HCT116 (cell line): ENCODE data around the gene MAN1A1. TPM values are rescaled to one million over a fixed set of nuclear protein-coding genes. Genes with fewer than 3 reads are reported as not detected.

Experiments used
- ATAC-seq: fragments of 200-7000 bp; cut with Tn5 transposase; 2 replicates; pipeline ENCODE4 v1.9.1; 2020; ENCODE audit warnings: mild to moderate bottlenecking, moderate library complexity
- BruUV-seq: library from RNA; stranded (reverse); fragments of 400-500 nt; replicated peaks from 2 replicates; lab custom pipeline; 2021; lab: Mats Ljungman, UMichigan
- CTCF ChIA-PET: fragments of 300-600 bp; sonication (Branson Sonifier 250); formaldehyde crosslinking; loops from one replicate; lab custom pipeline; 2021; ENCODE audit warnings: antibody characterized with exemption; lab: Charles Lee
- POLR2A ChIA-PET: fragments of 300-600, 350-600 bp; sonication (Branson Sonifier 250); formaldehyde crosslinking; loops from one replicate; lab custom pipeline; 2021; ENCODE audit warnings: antibody characterized with exemption; lab: Charles Lee
- RAD21 ChIA-PET, 2 experiments: fragments of 300-600 bp; sonication (Branson Sonifier 250); formaldehyde crosslinking; loops; one replicate each; lab custom pipeline; 2023; ENCODE audit warnings: low total read pairs in 2 of 2; ENCODE audit not compliant: uncharacterized antibody in 2 of 2, unreplicated experiment in 2 of 2, low non-redundant PET in 1 of 2; lab: Charles Lee
- DNase-seq: peaks from one replicate; pipeline ENCODE4 v3.0.0-alpha.2; 2010; ENCODE audit warnings: low read depth, low spot score
- H2AFZ ChIP-seq: fragments of 200-600 bp; shearing (Covaris generic), sonication (generic); 2 replicates; pipeline ENCODE4 v1.6.1; 2017; ENCODE audit warnings: low read depth, mixed run types, mixed read lengths, antibody characterized with exemption, low read length; ENCODE audit not compliant: poor library complexity, severe bottlenecking
- H3K27ac ChIP-seq: 2 replicates; pipeline ENCODE4 v1.5.1; 2012; ENCODE audit warnings: low read depth, low read length
- H3K27me3 ChIP-seq: fragments of 200-600 bp; sonication (generic); 2 replicates; pipeline ENCODE4 v1.6.1; 2016; ENCODE audit warnings: mixed run types, low read length, mixed read lengths; ENCODE audit not compliant: insufficient read depth
- H3K36me3 ChIP-seq, 2 experiments: fragments of 200-500 bp in 1 of 2; fragments of 200-600 bp in 1 of 2; sonication (Bioruptor generic) in 1 of 2; sonication (generic) in 1 of 2; 2 replicates each; pipeline versions ENCODE4 v1.5.1 to v1.6.1; 2014 to 2016; ENCODE audit warnings: low read length in 2 of 2, inconsistent platforms in 1 of 2, mixed read lengths in 1 of 2, mixed run types in 1 of 2; ENCODE audit not compliant: insufficient read depth in 2 of 2, control insufficient read depth in 1 of 2
- H3K4me1 ChIP-seq, 2 experiments: fragments of 200-600 bp in 1 of 2; sonication (generic) in 1 of 2; 2 replicates each; pipeline versions ENCODE4 v1.5.1 to v1.6.1; 2012 to 2017; ENCODE audit warnings: low read length in 2 of 2, inconsistent platforms in 1 of 2, mild to moderate bottlenecking in 1 of 2, mixed read lengths in 1 of 2, mixed run types in 1 of 2, moderate library complexity in 1 of 2; ENCODE audit not compliant: insufficient read depth in 2 of 2, control insufficient read depth in 1 of 2
- H3K4me2 ChIP-seq: fragments of 200-600 bp; sonication (generic); 2 replicates; pipeline ENCODE4 v1.6.1; 2017; ENCODE audit warnings: mixed run types, low read length, mixed read lengths
- H3K4me3 ChIP-seq, 2 experiments: fragments of 200-600 bp in 1 of 2; sonication (generic) in 1 of 2; replicated peaks in 1 of 2; 2 replicates each; pipeline ENCODE4 v1.5.1; 2011 to 2016; ENCODE audit warnings: low read length in 2 of 2, control low read depth in 1 of 2, low read depth in 1 of 2, mild to moderate bottlenecking in 1 of 2, mixed read lengths in 1 of 2, mixed run types in 1 of 2
- H3K79me2 ChIP-seq: fragments of 200-600 bp; sonication (generic); 2 replicates; pipeline ENCODE4 v1.6.1; 2017; ENCODE audit warnings: mild to moderate bottlenecking, mixed run types, low read length, moderate library complexity, mixed read lengths; ENCODE audit not compliant: insufficient read depth
- H3K9ac ChIP-seq: fragments of 200-600 bp; sonication (generic); 2 replicates; pipeline ENCODE4 v1.6.1; 2016; ENCODE audit warnings: low read length, mixed read lengths
- H3K9me2 ChIP-seq: fragments of 200-600 bp; sonication (generic), shearing (Covaris generic); 2 replicates; pipeline ENCODE4 v1.6.1; 2017; ENCODE audit warnings: mixed run types, mild to moderate bottlenecking, moderate library complexity; ENCODE audit not compliant: insufficient read depth
- H3K9me3 ChIP-seq, 2 experiments: fragments of 200-500 bp in 1 of 2; fragments of 200-600 bp in 1 of 2; sonication (Bioruptor generic) in 1 of 2; sonication (generic) in 1 of 2; 2 replicates each; pipeline ENCODE4 v1.6.1; 2014 to 2017; ENCODE audit warnings: low read length in 2 of 2, mixed read lengths in 2 of 2, inconsistent platforms in 1 of 2, low read depth in 1 of 2, mild to moderate bottlenecking in 1 of 2, mixed run types in 1 of 2, moderate library complexity in 1 of 2; ENCODE audit not compliant: control insufficient read depth in 1 of 2, insufficient read depth in 1 of 2
- H4K20me1 ChIP-seq: fragments of 200-600 bp; sonication (generic), shearing (Covaris generic); 2 replicates; pipeline ENCODE4 v1.6.1; 2017; ENCODE audit warnings: mixed run types, mild to moderate bottlenecking, moderate library complexity; ENCODE audit not compliant: insufficient read depth
- CEBPB ChIP-seq: IDR thresholded peaks from 2 replicates; pipeline ENCODE4 v1.6.1; 2012; ENCODE audit warnings: low read depth
- EGR1 ChIP-seq: IDR thresholded peaks from 2 replicates; pipeline ENCODE4 v1.6.1; 2012; ENCODE audit warnings: low read depth
- EZH2 ChIP-seq: fragments of 200-600 bp; sonication (generic); IDR thresholded peaks from 2 replicates; pipeline ENCODE4 v1.6.1; 2017; ENCODE audit warnings: antibody characterized with exemption, mixed run types
- EZH2phosphoT487 ChIP-seq: fragments of 200-600 bp; IDR thresholded peaks from 2 replicates; pipeline ENCODE4 v1.6.1; 2018; ENCODE audit warnings: antibody characterized with exemption, borderline replicate concordance
- FOSL1 ChIP-seq: IDR thresholded peaks from 2 replicates; pipeline ENCODE4 v1.6.1; 2012; ENCODE audit warnings: low read depth
- JUND ChIP-seq: IDR thresholded peaks from 2 replicates; pipeline ENCODE4 v1.6.1; 2012
- intact Hi-C: fragments of 100-400 bp; cut with micrococcal nuclease; formaldehyde crosslinking; loops from 2 replicates; pipeline ENCODE4 v1.10.0; 2022
- total RNA-seq: library from RNA; stranded (reverse); gene quantifications from one replicate; pipeline ENCODE4 v1.2.1, GENCODE V29; 2021; ENCODE audit not compliant: unreplicated experiment
- TF ChIP-seq, protein P1 (sequence below), 3 experiments: fragments of 200-600 bp in 1 of 3; sonication (generic) in 1 of 3; IDR thresholded peaks in 2 of 3; conservative IDR thresholded peaks in 1 of 3; 2 replicates each; pipeline ENCODE4 v1.5.1; 2012 to 2017; ENCODE audit warnings: low read depth in 2 of 3, low read length in 2 of 3, antibody characterized with exemption in 1 of 3, borderline replicate concordance in 1 of 3, control low read depth in 1 of 3, mild to moderate bottlenecking in 1 of 3, mixed read lengths in 1 of 3, mixed run types in 1 of 3, moderate library complexity in 1 of 3; ENCODE audit not compliant: insufficient read depth in 1 of 3
- TF ChIP-seq, protein P2 (sequence below): IDR thresholded peaks from 2 replicates; pipeline ENCODE4 v1.6.1; 2012; ENCODE audit warnings: low read depth

MAN1A1 gene
- total RNA-seq, 1 experiment from 2014 or later: 46.0 TPM

DNA sequence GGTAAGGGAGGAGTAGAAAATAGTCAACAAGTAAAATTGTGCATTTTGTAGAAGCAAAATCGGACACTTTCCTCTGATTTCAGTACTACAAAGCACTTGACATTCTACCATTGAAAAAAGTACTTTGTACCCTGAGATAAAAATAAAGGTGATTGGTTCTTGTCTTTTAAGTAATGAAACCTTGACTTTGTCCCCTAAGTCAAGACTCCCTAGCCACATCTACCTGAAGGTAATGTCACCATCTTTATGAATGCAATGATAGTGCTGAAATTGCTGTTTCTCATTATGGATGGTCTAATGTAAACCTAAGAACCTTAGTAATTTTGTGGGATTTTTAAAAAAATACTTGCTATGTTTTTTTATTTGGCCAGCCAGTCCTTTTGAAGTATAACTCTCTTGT lies 2.4 kb upstream of the MAN1A1 start:
- H2AFZ ChIP-seq: no peak overlapping the region
- BruUV-seq: no TSS peak
- no peak for ATAC-seq

More for the DNA sequence above, 2.4 kb upstream of the MAN1A1 start:
- CTCF ChIA-PET: interaction anchor here (1.9 to 2.1 kb wide), 2 partner anchors 204 to 368 kb away, joined by 8 to 26 read pairs; no protein-coding TSS in a partner anchor
- TF ChIP-seq EGR1 (no peak), FOSL1 (no peak), CEBPB (no peak), EZH2phosphoT487 (no peak), JUND (no peak), EZH2 (no peak)
- TF ChIP-seq, protein P1, sequence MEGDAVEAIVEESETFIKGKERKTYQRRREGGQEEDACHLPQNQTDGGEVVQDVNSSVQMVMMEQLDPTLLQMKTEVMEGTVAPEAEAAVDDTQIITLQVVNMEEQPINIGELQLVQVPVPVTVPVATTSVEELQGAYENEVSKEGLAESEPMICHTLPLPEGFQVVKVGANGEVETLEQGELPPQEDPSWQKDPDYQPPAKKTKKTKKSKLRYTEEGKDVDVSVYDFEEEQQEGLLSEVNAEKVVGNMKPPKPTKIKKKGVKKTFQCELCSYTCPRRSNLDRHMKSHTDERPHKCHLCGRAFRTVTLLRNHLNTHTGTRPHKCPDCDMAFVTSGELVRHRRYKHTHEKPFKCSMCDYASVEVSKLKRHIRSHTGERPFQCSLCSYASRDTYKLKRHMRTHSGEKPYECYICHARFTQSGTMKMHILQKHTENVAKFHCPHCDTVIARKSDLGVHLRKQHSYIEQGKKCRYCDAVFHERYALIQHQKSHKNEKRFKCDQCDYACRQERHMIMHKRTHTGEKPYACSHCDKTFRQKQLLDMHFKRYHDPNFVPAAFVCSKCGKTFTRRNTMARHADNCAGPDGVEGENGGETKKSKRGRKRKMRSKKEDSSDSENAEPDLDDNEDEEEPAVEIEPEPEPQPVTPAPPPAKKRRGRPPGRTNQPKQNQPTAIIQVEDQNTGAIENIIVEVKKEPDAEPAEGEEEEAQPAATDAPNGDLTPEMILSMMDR (IDR thresholded peaks at IDR 0.05 in 2 of 3, conservative IDR thresholded peaks at IDR 0.05 in 1 of 3; ENCODE audit: borderline replicate concordance in 1 of 3, insufficient read depth in 1 of 3, low read depth in 2 of 3, low read length in 2 of 3): no peak
- TF ChIP-seq, protein P2, sequence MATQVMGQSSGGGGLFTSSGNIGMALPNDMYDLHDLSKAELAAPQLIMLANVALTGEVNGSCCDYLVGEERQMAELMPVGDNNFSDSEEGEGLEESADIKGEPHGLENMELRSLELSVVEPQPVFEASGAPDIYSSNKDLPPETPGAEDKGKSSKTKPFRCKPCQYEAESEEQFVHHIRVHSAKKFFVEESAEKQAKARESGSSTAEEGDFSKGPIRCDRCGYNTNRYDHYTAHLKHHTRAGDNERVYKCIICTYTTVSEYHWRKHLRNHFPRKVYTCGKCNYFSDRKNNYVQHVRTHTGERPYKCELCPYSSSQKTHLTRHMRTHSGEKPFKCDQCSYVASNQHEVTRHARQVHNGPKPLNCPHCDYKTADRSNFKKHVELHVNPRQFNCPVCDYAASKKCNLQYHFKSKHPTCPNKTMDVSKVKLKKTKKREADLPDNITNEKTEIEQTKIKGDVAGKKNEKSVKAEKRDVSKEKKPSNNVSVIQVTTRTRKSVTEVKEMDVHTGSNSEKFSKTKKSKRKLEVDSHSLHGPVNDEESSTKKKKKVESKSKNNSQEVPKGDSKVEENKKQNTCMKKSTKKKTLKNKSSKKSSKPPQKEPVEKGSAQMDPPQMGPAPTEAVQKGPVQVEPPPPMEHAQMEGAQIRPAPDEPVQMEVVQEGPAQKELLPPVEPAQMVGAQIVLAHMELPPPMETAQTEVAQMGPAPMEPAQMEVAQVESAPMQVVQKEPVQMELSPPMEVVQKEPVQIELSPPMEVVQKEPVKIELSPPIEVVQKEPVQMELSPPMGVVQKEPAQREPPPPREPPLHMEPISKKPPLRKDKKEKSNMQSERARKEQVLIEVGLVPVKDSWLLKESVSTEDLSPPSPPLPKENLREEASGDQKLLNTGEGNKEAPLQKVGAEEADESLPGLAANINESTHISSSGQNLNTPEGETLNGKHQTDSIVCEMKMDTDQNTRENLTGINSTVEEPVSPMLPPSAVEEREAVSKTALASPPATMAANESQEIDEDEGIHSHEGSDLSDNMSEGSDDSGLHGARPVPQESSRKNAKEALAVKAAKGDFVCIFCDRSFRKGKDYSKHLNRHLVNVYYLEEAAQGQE: no peak
- TF ChIP-seq, all 23 proteins: peak for 0
- Histone ChIP-seq H3K9me3 (no peaks in the 10 kb centered on the region), H3K36me3 (no peaks in the 10 kb centered on the region; a peak in 1 of 4 replicates), H3K4me3 (no peak overlapping the region), H3K9me2 (no peaks in the 10 kb centered on the region), H4K20me1 (no peaks in the 10 kb centered on the region), H3K79me2 (peaks cover 11% of the 10 kb centered on the region; the same call in 1 of the 2 replicates), H3K4me2 (no peak overlapping the region), H3K27me3 (no peaks in the 10 kb centered on the region), H3K27ac (no peak overlapping the region), H3K9ac (no peak overlapping the region), H3K4me1 (peaks cover 12% of the 10 kb centered on the region in 2 experiments)
- ChIA-PET RAD21 (no interaction called here), POLR2A (no interaction called here)
- DNase-seq: no peak
- intact Hi-C loops: loop anchor here (5.0 to 10.0 kb wide), 6 partner anchors 275 to 1473 kb away; no protein-coding TSS in a partner anchor
